Activated CD8-positive, alpha-beta memory T cell treated with anti-CD3 and anti-CD28 coated beads for 4 hours (primary cell): Measurements from ENCODE around the gene PDLIM4.

ENCODE experiments used
- DNase-seq, 2 donors: peaks; one replicate each; pipeline ENCODE4 v3.0.0-alpha.2; 2020; ENCODE audit warnings: low read depth in 2 of 2

PDLIM4 gene

DNA sequence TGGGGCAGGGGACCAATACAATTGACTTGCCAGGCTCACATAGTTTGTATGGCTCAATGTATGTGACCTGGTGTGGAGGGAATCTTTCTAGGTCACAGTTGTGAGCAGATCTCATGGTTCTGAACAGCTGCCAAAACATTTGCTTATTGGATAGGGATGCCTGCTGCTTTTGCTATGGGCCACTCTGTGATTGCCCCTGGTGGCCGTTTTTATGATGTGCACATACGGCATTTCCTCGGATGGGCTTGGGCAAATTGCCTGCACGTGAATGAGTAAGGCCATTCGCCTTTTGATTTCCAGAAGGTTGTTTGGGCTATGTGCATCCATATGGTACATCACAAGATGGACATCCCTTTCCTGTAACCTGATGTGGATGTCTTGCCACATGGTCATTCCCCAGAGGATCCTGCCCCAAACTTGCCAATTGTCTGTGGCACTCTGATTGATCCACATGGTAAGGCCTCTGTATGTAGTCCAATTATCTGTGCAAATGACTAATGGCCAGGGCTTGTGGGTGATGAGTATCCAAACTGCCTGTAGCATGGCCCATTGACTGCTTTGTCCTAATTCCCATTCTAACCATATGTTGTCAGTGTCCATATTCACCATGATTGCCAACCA, 26.0 kb downstream of the PDLIM4 start:
- no peak for DNase-seq

DNA sequence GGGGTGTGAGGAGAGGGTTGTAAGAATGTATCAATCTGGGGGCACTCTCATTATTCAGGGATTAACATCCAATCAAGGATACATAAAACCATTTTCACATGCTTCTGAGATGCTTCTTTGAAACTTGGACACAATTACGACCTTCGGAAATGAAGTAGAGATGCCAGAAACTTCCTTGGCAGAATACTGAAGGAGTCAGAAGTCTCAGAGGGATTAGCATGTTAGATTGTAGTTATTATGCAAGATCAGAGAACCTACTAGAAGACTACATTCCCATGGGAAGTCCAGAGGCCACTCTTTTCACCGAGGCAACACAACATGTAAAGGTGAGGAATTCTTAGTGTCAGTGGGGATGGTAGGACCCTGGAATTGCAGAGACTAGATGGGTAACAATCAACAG, 31.6 kb downstream of the PDLIM4 start:
- DNase-seq, result no peak

DNA sequence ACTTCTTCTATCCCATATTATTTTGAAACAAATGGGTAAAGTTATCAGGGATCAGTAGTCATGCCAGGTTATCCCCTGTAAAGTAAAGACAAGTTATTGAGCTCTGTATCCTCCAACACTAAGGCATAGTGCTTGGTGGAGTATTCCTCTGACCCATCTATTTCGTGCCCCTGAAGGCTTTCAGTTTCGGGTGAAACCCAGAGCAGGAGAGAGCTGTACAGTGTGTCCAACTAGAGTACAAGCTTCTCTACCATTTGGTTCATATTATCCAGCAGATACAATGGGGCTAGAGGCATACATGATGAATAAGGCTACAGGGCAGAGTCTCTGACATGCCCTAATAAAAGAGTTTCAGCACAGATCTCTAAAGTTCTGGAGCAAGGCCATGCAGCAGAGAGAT, 33.5 kb downstream of the PDLIM4 start:
- DNase-seq, result no peak

DNA sequence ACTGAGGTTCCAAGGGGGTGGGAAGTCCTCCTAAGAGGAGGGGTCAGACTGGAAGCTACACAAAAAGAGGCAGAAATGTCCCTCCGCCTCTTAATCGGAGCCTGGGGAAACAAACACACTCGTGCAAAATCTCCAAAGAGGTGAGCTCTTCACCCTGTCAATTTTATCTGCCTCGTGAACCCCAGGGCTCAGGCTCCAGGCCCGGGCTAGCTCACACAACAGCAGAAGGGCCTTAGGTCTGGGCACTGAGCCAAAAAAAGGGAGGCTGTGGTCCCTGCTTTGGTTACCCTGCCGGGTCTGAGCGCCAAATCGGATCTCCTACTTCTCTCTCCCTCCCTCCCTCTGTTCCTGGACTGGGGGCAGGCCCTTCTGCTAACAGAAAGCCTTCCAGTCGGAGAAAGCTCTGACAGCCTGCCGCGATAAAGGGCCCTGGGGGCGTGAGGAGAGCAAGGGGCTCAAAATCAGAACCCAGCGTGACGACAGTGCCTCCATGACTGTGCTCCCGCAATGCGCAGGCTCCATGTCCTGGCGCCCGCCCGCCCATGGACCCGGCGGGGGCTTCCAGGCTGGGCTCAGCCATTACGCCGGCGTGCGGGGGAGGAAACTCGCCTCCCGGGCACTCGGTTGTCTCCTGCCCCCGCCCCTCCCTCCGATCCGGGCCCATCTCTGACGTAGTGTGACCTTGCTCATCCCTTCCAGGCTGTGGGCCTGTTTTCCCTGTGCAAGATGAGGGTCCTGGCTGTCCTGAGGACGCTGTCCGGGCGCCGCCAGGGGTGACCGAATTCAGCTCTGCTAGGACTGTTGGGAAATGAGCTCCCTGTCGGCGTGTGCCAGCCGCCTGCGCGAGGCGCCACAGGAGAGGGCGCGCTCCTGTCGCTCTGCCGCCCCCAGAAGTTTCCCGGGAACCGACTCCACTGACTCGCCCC, 35.8 kb downstream of the PDLIM4 start:
- DNase-seq, result peak; percentile 60 to 72

DNA sequence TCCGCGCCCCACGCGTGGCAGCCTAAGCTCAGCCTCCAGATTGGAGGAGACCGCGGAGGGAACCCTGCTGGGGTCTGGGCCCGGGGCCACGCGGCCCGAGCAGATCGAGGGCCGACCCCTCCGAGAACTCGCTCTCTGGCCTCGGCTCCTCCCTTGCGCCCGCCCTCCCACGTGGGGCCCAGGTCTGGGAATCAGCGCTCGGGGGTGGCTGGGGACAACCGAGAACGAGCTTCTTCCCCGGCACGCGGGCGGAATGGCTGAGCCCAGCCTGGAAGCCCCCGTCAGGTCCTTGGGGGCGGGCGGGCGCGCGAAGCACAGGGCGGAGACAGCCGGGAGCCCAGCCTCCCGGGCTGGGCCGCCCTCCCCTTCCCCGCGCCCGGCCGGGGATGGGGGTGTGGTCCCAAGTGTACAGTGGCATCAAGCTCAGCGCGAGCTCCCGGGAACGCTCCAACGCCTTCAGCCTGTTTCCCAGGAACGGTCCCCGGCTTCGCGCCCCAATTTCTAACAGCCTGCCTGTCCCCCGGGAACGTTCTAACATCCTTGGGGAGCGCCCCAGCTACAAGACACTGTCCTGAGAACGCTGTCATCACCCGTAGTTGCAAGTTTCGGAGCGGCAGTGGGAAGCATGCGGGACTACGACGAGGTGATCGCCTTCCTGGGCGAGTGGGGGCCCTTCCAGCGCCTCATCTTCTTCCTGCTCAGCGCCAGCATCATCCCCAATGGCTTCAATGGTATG, 36.7 kb downstream of the PDLIM4 start, which contains the start of gene SLC22A4:
TSS of gene SLC22A4 (plus strand) at position 403 of the 736 bp plus-strand sequence. CDS start at position 626, 223 bp downstream.
- peak; percentile 64 to 74 for DNase-seq

DNA sequence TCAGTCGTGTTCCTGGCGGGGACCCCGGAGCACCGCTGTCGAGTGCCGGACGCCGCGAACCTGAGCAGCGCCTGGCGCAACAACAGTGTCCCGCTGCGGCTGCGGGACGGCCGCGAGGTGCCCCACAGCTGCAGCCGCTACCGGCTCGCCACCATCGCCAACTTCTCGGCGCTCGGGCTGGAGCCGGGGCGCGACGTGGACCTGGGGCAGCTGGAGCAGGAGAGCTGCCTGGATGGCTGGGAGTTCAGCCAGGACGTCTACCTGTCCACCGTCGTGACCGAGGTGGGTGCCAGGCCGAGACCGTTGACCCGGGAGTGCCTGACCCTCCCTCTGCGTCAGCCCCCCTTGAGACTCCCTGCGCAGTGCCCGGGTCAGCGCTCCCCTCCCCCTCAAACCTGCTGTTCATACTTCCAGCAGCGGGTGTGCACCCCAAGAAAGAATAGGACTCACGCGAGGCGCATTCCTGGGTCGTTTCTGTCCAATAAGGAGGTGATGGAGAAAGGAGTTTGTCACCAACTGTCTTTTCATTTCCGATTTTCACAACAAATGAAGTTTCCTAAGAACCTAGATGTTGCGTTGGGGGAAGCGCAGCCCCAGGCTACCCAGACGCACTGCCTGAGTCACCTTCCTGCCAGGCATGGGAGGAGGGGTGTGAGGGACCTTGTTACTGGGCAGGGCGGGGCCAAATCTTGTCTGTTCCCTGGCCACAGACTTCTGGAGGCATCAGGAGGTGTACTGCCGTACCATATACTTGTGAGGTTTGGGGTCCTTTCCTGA, 37.4 kb downstream of the PDLIM4 start:
- peak; percentile 54 to 67 for DNase-seq

DNA sequence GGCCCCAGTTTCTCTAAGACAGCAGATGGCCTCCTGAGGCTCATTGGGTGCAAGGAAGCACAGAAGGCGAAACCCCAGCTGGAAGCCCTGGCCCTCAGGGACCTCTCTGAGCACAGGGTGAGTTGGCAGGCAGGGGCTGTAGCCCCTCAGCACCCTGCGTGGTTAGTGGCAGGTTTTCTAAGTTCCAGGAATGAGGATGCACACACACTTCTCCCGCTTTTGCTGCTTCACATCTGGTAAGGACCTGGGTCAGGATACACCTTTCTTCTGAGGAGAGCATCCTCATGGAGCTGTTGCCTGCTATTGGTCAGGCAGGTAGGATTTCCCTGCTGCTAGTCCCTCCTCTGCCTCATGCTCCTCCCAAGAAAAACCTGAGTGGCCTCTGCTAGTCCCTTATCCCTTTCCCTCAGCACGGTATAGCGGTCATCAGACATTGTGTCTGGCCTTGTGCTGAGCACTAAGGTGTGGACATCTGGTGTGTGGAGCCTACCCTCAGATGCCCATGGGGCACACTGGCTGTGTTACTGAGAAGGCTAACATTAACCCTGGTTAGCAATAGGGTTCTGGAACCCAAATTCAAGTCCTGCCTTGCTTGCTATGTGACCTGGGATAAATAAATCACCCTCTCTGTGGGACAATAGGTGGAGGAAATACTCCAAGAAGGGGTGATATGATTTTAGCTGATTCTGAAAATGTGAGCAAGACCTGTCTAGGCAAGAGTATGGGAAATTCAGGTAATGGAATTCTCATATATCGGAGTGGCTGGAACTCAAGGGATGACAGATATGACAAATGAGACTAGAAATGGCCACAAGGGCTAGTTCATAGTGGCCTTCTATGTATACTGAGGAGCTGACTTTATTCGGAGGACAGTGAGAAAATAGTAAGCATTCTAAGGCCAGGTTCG, 38.3 kb downstream of the PDLIM4 start:
- DNase-seq, result no peak

DNA sequence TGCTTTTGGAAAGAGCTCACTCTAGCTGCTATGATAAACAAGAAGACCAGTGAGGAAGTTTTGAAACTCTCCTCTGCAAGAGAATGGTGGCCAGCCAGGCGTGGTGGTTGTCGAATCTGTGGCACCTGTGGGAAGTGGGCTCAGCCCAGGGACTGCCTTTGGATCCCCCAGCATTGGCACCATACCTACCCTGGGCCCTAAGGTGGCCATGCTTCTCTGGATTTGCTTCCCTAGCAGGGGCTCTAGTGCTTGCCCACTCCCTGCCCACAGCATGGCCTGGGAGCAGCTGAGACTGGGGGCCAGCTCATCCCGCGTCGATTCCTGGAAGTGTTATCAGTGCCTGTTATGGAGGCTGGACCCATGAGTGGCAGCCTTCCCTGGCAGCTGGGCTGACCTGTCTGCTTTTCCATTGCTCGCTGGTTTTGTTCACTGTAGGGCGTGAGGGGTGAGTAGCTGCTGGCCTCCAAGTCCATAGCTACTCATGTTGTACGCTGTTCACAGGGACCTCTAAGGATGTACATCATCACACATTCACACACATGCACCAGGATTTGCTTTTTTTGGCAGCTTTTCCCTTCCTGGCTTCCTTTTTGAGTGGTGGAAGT, 39.0 kb downstream of the PDLIM4 start:
- DNase-seq, result no peak

DNA sequence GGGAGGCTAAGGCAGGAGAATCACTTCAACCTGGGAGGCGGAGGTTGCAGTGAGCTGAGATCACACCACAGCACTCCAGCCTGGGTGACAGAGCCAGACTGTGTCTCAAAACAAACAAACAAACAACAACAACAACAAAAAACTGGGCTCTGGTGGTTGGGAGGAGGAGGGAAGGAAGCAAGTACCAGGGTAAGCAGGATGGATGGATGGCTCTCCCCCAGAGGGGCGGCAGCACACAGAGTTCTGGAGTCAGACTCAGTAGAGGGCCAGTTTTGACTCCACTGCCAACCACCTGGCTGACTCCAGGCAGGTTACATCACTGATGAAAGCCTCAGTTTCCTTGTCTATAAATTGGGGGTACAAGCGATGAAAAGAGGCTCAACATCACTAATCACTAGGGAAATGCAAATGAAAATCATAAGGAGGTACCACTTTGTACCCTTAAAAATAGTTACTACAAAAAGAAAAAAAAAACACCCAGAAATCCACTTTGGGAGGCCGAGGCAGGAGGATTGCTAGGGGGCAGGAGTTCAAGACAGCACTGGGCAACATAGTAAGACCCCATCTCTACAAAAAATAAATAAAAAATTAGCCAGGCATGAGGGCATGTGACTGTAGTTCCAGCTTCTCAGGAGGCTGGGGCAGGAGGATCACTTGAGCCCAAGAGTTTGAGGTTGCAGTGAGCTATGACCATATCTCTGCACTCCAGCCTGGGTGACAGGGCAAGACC, 39.9 kb downstream of the PDLIM4 start:
- no peak for DNase-seq

DNA sequence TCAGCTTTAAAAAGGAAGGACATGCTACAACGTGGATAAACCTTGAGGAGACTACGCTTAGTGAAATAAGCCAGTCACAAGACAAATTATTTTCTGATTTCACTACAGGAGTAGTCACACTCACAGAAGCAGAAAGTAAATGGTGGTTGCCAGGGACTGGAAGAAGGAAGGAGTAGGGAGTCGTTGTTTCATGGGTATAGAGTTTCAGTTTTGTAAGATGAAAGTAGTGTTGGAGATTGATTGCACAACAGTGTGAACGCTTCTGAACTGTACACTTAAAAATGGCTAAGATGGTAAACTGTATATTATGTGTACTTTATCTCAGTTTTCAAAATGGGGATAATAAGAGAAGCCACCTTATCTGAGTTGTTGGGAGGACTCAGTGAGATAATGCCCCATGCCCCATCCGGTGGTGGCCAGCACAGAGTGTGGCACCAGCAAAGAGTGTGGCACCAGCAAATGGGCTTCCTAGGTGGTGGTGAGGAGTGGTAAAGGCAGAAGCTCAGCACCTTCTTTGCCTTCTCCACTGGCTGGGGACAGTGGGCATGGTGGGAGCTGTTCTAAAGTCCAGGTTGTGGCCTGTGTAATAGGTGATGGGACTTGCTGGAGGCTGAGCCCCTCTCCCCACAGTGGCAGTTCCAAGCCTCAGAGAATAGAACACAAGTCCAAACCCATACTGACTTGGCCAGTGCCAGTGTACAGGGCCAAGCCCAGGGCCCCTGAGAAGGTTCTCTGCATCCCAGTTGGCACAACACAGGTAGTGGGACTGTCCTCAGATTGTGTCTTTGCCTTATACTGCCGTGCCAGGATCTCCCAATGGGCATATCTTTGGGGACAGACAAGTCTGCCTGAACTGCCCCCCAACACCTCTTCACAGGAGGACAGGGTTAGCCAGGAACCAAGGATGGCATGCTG, 41.1 kb downstream of the PDLIM4 start:
- no peak for DNase-seq

DNA sequence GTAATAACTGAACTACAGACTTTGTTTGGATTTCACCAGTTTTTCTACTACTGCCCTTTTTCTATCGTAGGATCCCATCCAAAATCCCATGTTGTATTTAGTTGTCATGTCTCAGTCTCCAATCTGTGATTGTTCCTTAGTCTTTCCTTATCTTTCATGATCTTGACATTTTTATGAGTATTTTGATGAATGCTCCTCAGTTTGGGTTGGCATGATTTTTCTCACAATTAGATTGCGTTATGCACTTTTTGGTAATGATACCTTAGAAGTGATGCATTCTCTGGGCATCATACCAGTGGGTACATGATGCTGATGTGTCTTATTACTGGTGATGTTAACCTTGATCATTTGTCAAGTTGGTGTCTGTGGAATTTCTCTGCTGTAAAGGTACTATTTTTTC, 42.4 kb downstream of the PDLIM4 start:
- no peak for DNase-seq

DNA sequence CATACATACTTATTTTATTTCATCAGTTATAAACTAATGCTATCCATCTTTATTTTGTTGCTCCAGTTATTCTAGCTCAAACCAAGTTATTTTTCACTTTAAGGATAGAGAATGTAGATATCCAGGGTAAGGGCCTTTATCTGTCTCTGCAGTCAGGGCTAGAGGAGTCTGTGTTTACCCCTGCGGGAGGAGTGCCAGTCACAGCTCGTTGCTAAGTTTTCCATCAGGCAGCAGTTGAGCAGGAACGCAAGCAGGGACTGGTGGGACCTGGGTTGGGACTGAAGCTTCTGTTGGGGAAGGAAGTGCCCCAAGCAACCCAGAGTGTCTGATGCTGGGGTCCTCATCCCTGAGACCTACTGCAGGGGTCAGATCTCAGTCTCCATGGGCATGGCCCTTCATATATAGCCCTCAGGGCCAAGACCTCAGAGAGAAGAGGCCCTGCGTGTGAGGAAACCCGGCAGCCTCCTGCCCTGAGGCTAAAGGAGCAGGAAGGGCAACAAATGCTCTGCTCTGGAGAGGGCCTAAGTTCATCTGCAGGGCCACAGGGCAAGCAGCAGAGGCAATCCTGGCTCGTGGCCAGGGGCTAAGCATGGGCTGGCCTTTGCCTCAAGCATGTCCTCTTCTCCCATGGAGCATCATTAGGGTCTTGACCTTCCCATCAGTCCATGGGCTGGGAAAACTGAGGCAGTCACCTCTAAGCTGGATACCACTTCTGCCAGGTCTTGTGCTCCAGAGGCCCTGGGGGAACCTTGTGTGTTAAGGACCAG, 43.3 kb downstream of the PDLIM4 start:
- DNase-seq, result no peak

DNA sequence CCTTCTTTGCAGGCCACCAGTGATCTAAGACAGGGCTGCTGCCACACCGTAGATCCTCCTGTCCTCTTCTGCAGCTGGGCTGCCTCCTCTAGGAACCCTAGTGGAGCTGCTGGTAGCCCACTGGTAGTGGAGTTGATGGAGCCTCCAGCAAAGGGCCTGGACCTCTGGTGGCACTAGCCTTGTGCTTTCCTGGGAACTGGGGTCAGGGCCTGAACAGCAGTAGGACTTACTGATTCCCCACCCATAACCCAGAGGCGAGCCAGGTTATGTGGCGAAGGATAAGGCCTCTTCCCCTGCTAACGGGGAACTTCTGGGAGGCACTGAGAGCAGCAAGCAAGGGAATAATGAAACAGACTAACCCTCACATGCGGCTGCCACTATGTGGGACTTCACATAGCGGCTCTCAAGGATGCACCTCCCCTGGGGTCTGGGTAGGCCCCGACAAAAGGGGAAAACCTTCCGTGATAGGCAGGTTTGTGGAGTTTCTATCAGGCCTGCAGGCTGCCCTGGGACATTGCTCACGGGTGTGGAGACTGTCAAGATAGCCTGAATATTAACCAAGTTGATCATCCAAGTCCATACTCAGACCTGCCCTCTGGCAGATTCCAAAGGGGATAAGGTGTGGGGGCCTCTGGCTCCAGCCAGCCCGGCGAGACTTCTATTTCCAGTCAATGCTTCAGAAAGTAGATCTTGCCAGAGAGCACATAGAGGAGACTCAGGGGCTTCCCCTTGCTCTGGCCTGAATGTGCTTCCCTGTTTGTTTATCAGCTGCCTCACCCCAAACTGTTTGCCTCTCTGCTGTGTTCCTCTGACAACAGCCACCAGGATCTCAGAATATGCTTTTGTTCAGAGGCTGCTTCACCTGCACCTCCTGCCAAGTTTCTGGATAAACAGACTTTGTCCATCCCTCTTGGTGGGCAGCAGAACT, 44.1 kb downstream of the PDLIM4 start:
- DNase-seq, result no peak

DNA sequence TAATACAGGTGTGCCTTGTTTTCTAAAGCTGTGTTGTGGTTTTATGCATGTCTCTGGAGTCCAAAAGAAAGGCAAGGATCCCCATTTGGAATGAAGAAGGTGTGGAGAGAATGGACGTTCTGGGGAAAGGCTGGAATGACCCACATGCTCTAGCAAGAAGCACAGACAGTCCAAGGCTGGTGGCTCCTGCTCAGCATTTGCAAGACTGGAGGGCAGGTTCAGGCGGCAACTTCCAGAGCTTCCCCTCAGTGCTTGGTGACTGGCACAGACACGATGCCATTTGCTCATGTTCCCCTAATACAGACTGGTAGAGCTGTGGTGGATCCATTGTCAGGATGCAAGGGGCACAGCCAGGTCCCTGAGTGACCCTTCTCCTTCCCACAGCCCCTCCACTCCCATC, 44.9 kb downstream of the PDLIM4 start:
- DNase-seq, result no peak

DNA sequence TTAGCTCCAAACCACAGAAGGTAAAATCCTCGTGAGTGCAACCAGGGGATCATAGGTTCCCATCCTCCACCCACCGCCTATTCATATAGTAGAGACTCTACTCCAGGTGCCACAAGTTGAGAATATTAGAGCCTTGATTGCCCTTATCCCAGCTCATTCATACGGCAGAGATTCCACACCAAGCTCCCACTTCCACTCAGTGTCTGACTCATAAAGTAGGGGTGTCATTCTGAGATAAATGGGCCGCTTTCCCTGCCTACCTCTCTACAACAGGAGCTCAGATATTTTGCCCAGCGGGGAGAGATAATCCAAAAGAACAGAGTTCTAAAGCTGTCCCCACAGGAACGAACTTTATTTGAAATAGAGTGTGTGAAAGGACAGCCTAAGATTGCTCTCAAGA, 46.1 kb downstream of the PDLIM4 start:
- no peak for DNase-seq

DNA sequence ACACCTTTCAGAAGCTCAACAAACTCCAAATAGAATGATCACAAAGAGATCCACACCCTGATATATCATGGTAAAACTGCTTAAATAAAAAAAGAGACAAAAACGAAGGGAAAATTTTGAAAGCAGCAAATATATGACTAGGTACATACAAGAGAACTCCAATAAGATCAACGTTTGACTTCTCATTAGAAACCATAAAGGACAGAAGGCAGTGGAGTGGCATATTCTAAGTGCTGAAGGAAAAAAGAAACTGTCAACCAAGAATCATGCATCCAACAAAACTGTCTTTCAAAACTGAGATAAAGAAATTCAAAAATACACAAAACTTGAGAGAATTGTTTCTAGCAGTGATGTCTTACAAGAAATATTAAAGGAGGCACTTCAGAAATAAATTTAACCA, 47.9 kb downstream of the PDLIM4 start:
- no peak for DNase-seq

DNA sequence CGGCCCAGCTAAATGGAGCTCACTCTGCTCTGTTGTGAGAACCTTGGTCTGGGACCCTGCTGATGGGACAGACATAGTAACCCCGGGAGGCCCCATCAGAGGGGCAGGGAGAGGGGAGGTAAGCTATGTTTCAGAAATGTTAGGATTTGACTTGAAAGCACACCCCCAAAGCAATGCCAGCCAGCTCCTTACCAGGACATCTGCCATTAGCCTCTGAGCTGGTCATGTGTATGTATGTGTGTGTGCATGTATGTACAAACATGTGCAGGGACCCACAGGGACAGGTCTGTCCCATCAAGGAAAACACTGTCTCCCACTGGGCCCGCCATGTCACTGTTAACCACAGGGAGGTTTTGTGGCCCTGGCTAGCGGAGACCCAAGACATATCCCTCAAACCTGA, 51.2 kb downstream of the PDLIM4 start:
- no peak for DNase-seq
